KG1 (cell line): ENCODE data around the gene CERS5.
"Not testable (repeated sequence)": the region's sequence is repeated elsewhere in the genome, so short reads cannot be mapped to it uniquely, and the experiment has no call there.

Source experiments
- DNase-seq: peaks from one replicate; lab custom pipeline; 2025; lab: John Stamatoyannopoulos, UW

The CERS5 gene

GRCh38 chr12:50102646-50103309, 64.4 kb downstream of the CERS5 start:
- DNase-seq = no peak

DNA sequence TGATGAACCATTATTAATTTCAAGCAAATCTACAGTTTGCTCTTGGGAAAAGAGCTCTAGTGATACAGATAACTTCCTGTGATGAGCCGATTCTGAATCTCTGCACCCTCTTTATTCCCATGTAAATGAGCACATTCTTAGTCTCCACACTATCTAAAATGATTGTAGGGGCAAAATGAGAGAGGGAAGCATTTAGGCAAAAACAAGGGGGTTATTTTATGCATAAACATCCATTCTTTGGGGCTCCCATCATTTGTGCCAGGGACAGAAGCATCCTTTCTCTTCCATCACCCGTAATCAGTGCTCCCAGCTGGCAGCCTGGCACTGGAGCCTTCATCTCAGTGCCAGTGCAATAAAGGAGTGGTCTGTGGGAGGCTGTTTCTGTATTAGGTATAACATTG, 65.0 kb downstream of the CERS5 start:
- no peak for DNase-seq

DNA sequence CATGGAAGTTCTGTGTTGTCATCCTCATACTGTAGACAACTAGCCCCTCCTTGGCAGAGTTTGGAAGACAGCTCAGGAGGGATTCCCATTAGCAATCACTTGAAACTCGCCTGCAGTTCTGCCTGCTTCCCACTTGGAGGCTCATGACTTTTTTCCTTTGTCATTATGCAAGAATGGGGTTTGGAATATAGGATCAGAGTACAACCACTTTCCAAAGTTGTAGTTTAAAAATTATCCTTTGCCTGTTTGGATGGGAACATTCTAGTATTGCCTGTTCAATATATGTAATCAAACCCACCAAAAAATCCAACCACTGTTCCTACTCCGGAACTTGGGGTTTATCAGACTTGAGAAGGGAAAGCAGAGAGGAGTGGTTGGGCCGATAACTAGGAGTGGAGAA, 65.5 kb downstream of the CERS5 start:
- no peak for DNase-seq

DNA sequence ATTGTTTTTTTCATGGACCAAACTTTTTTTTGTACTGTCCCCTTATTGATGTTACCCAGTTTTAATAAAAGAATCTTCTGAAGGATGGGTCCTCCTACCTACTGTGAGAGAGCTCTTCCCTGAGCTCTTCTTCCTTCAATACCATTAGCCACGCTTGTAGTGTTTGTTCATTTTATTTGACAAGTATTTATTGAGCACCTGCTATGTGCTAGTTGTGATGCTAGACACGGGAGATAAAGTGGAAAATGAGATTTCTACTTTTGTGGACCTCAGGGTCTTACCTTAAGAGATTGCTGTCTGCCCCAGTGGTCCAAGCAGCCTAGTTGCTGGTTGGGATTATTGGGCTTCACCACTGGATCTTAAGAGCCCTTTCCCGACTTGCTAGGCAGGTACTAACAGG, 66.6 kb downstream of the CERS5 start:
- no peak for DNase-seq

DNA sequence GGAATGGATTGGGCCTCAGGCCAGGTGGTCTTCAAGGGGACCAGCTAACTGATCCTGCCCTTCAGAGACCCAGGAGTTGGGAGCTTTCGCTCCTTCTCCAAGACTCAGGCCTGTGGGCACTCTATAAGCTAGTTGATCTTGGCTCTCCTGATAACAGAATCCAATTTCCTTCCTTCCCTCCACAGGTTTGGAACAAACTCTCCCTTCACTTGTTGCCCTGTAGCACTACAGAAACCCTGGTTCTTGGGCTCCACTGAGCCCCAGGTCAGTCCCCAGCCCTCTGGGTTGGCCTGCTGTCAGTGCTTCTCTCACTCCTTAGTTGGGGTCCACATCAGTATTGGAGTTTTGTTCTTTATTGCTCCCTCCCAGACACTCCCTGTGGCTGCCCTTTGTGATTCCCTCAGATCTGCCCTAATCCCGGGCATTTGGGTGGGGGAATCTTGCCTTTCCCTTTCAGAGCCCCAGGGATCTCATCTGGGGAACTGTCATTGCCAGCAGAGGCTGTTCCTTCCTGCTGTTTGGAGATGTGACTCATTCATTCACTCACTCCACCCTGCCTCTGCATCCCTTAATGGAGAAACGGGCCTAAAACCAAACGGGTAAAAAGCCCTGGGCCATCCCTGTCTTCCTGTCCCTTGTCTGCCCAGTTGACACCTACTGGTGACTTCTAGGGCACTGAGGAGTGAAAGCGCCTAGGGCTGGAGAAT, 67.7 kb downstream of the CERS5 start:
- no peak for DNase-seq

DNA sequence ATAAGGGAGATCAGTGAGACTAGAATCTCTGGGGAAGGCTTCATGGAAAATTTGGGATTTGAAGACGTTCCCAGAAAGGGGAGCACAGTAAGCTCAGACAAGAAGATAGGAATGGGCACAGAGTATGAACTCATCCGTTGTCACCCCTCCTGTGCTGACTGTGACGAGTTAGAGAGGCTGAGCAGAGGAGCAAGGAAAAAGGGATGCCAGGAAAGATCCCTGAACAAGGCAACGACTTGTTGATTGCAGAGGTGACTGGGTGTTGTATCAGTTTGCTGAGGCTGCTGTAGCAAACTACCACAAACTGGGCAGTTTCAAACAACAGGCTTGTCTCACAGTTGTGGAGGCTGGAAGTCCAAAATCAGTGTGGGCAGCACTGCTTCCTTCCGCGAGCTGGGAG, 69.2 kb downstream of the CERS5 start:
- DNase-seq = no peak

DNA sequence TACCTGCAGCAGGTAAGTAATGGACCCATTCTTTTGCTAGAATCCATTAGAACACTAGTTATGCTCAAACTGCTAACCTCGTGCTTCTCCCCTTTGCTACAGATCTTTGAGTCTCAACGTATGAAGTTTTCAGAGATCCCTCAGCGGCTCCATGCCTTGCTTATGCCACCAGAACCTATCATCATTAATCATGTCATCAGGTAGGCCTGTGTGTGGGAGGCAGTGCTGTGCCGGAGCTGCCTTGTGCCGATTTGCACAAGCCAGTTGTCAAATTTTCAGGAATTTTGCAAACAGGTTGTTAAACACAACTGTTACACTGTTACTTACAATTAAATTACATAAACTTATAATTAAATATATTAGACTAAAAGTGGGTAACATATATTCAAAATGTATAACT, 76.8 kb downstream of the CERS5 start:
- no peak for DNase-seq

GRCh38 chr12:50089730-50090129, 77.4 kb downstream of the CERS5 start:
- no peak for DNase-seq

DNA sequence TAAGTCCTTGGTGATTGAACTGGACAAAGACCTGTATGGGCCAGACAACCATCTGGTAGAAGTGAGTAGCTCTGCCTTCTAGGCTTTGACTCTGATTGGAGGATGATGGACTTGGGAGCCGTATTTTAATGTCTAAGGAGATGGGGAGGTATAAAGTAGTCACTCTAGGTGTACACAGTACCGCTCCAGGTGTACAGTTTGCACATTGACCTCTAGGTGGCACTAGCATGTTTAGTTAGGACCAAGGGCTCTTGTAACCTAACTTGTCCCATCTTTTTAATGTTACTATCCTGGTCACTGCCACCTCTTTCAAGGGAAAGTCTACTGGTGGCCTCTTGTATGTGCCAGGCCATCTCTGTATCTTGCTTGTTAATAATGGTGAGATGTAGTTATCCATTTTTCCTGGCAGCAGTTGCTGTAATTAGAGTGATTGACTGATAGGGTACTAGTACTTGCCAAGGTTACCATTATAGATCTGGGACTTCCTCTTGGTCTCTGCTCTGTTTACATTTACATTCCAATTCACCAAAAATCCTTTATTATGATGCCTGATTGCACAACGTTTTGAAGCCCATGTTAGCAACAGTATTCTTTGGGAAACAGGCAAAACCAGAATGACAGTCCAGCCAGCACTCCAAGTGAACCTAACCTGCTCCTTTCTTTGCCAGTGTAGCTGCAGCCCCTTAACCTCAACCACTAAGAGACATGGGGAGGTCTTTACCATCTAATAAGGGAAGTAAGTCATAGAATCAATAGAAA, 78.4 kb downstream of the CERS5 start:
- peak; percentile 39 for DNase-seq

DNA sequence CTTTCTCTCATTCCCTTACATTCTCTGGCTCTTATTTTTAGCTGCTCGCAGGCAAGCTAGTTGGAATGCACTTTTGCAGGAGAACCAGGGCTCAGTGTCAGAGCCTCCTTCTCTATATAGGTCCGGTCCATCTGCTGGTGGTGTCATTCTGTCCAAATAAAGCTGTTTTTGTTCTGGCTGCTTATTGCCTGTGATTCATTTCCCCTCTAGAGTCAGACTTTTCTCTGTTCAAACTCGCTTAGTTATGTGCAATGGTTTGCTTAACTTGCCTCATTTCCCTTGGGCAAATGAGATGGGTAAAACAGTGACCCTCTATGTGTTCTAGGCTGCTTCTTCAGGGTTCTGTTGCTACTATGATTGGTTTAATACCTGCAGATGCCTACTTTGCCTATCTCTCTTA, 79.2 kb downstream of the CERS5 start:
- DNase-seq = no peak

DNA sequence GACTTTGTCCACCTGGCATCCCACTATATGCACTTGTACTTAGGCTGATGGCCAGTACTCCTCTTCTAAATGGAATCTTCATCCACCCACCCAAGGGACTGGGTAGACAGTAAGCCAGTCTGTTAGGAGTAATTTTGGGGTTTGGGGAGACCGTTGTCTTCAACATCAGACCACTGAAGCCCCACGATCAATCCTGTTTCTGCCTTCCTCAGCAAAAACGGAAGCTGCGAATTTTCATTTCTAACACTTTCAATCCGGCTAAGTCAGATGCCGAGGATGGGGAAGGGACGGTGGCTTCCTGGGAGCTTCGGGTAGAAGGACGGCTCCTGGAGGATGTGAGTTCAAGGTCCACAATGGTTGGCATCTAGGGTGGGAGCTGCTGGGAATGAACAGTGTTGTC, 80.0 kb downstream of the CERS5 start:
- no peak for DNase-seq

DNA sequence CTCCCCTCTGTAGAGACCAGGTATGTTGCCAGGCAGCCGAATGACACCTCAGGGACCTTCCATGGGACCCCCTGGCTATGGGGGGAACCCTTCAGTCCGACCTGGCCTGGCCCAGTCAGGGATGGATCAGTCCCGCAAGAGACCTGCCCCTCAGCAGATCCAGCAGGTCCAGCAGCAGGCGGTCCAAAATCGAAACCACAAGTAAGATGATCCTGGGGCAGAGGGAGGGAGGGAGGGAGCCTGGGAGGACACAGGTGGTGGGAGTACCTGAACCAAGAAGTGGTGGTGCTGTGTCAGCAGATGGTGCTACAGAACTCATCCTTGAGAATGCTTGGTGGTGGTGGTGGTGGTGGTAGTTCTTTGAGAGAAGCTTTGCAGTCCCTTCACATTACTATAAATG, 81.0 kb downstream of the CERS5 start:
- DNase-seq = no peak

DNA sequence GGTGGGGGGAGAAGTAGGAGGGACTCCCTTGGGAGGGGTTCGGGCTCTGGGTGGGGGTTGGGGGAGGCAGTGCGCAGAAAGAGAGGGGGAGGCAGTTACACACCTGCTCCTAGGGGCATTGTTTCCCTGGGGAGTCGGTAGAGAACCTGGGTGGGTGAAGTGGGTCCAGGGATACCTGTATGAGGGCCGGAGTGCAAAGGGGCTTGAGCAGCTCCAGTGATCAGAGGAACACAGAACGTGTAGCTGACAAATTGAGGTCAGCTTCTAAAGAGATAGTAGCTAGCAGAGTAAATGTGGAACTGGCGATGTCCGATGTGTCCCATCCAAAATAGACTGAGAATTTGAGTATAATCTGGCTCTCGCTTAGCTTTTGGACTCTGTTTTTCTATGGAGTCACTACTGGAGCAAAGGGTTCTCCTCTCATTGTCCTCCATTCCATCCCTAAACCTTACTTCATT, 81.5 kb downstream of the CERS5 start:
- DNase-seq = no peak

DNA sequence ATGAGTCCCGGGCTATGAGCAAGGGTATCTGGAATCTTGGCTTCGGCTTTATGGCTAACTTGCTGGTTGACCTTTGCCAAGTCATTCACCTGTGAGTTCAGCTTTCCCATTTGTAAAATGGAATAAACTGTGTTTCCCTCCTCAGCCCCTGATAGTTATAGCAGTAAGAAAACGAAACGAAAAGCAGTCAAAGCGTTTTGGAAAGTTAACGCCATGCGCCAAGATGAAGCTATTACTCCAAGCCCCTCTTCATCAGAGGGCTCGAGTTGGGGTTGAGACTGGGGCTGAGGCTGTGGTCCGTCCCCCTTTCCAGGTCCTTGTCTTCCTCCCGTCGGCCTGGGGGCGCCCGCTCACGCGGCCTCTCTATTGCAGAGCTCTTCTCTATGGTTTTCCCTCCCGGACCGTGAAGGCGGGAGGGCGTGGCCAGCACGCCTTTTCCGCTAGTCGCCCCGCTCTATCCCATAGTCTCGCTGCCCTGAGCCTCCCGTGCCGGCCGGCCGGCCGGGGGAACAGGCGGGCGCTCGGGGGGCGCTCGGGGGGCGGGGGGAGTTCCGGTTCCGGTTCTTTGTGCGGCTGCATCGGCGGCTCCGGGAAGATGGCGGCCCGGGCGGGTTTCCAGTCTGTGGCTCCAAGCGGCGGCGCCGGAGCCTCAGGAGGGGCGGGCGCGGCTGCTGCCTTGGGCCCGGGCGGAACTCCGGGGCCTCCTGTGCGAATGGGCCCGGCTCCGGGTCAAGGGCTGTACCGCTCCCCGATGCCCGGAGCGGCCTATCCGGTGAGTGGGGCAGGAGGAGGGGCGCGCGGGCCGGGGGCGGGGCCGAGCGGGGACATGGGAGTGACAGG, 82.2 kb downstream of the CERS5 start, which contains the start of gene SMARCD1:
TSS of gene SMARCD1 (plus strand) at position 568 of the 840 bp plus-strand sequence. CDS start at position 596, 28 bp downstream.
- peak; percentile 89 for DNase-seq

- not testable (repeated sequence) for DNase-seq
These were observed 82.8 kb downstream of the CERS5 start for GRCh38 chr12:50084409-50084774.

DNA sequence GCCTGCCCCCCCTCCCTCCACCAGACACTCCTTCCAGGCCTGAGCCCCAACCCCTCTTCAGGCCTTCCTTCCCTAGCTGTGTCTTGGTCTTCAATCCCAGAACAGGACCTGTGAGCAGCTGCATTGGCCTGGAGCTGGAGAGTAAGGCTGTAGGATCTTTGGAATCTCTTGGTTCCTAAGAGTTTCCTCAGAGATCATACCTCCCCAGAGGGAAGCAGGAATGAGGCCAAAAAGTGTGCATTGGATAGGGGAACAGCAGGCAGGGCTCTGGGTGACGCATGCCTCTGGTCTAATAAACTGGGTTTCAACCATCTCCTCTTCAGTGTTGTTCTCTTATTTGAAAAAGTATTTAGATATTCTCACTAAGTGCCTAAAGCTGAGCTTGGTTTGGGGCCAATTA, 83.9 kb downstream of the CERS5 start:
- no peak for DNase-seq

GRCh38 chr12:50082644-50083043, 84.5 kb downstream of the CERS5 start:
- DNase-seq = no peak

GRCh38 chr12:50081096-50081808, 85.9 kb downstream of the CERS5 start:
- no peak for DNase-seq

GRCh38 chr12:50079771-50080170, 87.4 kb downstream of the CERS5 start:
- DNase-seq = no peak
